GM12892 (cell line): ENCODE data around the gene SIRT4.

Source experiments
- POLR2A ChIP-seq: IDR thresholded peaks from 2 replicates; pipeline ENCODE4 v1.6.1; 2011; ENCODE audit warnings: low read depth, low read length, control low read depth
- POLR2AphosphoS5 ChIP-seq: IDR thresholded peaks from 2 replicates; pipeline ENCODE4 v1.6.1; 2011; ENCODE audit warnings: low read depth, low read length, control low read depth
- TAF1 ChIP-seq: IDR thresholded peaks from 2 replicates; pipeline ENCODE4 v1.6.1; 2011; ENCODE audit warnings: low read depth, mild to moderate bottlenecking, control low read depth, low read length, borderline replicate concordance

DNA sequence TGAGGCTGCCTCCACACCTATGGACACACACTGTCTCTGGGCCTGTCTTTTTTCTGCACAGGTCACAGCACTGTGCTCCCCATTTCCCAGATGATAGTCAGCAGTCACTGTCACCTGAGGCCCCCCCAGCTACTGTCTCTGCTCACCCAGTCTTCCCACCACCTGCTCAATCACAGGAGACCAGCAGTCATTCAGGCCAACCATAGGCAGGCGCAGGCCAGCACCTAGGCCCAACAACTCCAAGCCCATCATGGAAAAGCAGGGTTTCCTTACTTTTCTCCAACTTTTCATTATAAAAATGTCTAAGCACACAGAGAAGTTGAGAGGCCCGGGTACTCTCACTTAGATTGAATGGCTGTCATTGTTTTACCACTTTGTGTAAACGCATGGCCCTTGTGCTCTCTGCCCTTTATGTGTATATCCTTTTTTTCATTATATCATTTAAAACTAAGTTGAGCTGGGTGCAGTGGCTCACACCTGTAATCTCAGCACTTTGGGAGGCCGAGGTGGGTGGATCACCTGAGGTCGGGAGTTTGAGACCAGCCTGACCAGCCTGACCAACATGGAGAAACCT, 43.7 kb upstream of the SIRT4 start:
- TF ChIP-seq POLR2A = no peak
- TF ChIP-seq POLR2AphosphoS5 = no peak
- no peak for TF ChIP-seq TAF1
